Activated CD8-positive, alpha-beta memory T cell treated with anti-CD3 and anti-CD28 coated beads for 36 hours (primary cell): ENCODE results near the gene CPO. TPM values are rescaled to one million over a fixed set of nuclear protein-coding genes. Genes with fewer than 3 reads are reported as not detected.

Experiments used
- CTCF ChIA-PET: fragments of 350-600 bp; sonication (Branson Sonifier 250); formaldehyde crosslinking; loops from one replicate; lab custom pipeline; 2021; ENCODE audit warnings: antibody characterized with exemption; lab: Charles Lee
- POLR2A ChIA-PET: fragments of 350-600 bp; sonication (Branson Sonifier 250); formaldehyde crosslinking; loops from one replicate; lab custom pipeline; 2021; ENCODE audit warnings: antibody characterized with exemption; lab: Charles Lee
- total RNA-seq, 2 experiments: library from RNA; stranded (reverse); gene quantifications; one replicate each; pipeline ENCODE4 v1.2.3, GENCODE V29; 2021

The CPO gene
- total RNA-seq, 2 experiments from 2014 or later: not detected

- POLR2A ChIA-PET: no interaction called here
Observed at GRCh38 chr2:206996556-206997065, 57.3 kb downstream of the CPO start.

GRCh38 chr2:207008105-207008990 is 69.0 kb downstream of the CPO start:
- ChIA-PET CTCF (no interaction called here), POLR2A (no interaction called here)

More at GRCh38 chr2:206996556-206997065, 57.3 kb downstream of the CPO start:
- CTCF ChIA-PET: no interaction called here

- ChIA-PET CTCF (no interaction called here), POLR2A (no interaction called here)
Observed at GRCh38 chr2:207012461-207012860, 73.1 kb downstream of the CPO start.

- ChIA-PET POLR2A (no interaction called here), CTCF (no interaction called here)
Observed at GRCh38 chr2:207014424-207014823, 75.1 kb downstream of the CPO start.

- CTCF ChIA-PET: no interaction called here
- POLR2A ChIA-PET: no interaction called here
Observed at GRCh38 chr2:207015901-207016300, 76.6 kb downstream of the CPO start.

Other genes starting within 250 kb of the CPO start
- not detected for gene DYTN, start 221.1 kb upstream of the CPO start, total RNA-seq
- under 1 TPM; 0.34 to 0.65 TPM for gene MDH1B, start 174.2 kb upstream of the CPO start, total RNA-seq
- gene FASTKD2, start 173.9 kb upstream of the CPO start, total RNA-seq: 10 to 100 TPM; 41.5 to 42.1 TPM
- gene KLF7, start 226.4 kb downstream of the CPO start, total RNA-seq: 1 to 10 TPM; 5.2 to 7.3 TPM